RWPE1 (cell line): ENCODE measurements around the gene RASIP1.

Source experiments
- CTCF ChIA-PET: fragments of 350-600 bp; sonication (Branson Sonifier 250); formaldehyde crosslinking; extraction: SDS; loops from one replicate; lab custom pipeline; 2021; lab: Yijun Ruan, JAX
- POLR2A ChIA-PET: fragments of 400-600 bp; formaldehyde crosslinking; extraction: SDS; loops from one replicate; lab custom pipeline; 2020; ENCODE audit warnings: antibody characterized with exemption; ENCODE audit not compliant: low non-redundant PET; lab: Yijun Ruan, JAX
- DNase-seq: peaks from one replicate; pipeline ENCODE4 v3.0.0; 2012; ENCODE audit warnings: low spot score
- H3K27ac ChIP-seq: fragments of 450-650 bp; 2 replicates; pipeline ENCODE4 v1.5.1; 2017
- TF ChIP-seq, protein P1 (sequence below): fragments of 450-650 bp; conservative IDR thresholded peaks from 2 replicates; pipeline ENCODE4 v1.5.1; 2017; ENCODE audit warnings: low read depth, mild to moderate bottlenecking

The RASIP1 gene

GRCh38 chr19:48674921-48675824 lies 65.2 kb downstream of the RASIP1 start:
- ChIA-PET POLR2A (no interaction called here), CTCF (interaction anchor here (0.6 to 1.3 kb wide), 8 partner anchors 8 to 110 kb away, joined by 3 to 7 read pairs (median 4); no protein-coding TSS in a partner anchor)
- H3K27ac ChIP-seq: no peak overlapping the region
- peak; percentile 85 for DNase-seq
- TF ChIP-seq, protein P1, sequence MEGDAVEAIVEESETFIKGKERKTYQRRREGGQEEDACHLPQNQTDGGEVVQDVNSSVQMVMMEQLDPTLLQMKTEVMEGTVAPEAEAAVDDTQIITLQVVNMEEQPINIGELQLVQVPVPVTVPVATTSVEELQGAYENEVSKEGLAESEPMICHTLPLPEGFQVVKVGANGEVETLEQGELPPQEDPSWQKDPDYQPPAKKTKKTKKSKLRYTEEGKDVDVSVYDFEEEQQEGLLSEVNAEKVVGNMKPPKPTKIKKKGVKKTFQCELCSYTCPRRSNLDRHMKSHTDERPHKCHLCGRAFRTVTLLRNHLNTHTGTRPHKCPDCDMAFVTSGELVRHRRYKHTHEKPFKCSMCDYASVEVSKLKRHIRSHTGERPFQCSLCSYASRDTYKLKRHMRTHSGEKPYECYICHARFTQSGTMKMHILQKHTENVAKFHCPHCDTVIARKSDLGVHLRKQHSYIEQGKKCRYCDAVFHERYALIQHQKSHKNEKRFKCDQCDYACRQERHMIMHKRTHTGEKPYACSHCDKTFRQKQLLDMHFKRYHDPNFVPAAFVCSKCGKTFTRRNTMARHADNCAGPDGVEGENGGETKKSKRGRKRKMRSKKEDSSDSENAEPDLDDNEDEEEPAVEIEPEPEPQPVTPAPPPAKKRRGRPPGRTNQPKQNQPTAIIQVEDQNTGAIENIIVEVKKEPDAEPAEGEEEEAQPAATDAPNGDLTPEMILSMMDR: peak; percentile 91

DNA sequence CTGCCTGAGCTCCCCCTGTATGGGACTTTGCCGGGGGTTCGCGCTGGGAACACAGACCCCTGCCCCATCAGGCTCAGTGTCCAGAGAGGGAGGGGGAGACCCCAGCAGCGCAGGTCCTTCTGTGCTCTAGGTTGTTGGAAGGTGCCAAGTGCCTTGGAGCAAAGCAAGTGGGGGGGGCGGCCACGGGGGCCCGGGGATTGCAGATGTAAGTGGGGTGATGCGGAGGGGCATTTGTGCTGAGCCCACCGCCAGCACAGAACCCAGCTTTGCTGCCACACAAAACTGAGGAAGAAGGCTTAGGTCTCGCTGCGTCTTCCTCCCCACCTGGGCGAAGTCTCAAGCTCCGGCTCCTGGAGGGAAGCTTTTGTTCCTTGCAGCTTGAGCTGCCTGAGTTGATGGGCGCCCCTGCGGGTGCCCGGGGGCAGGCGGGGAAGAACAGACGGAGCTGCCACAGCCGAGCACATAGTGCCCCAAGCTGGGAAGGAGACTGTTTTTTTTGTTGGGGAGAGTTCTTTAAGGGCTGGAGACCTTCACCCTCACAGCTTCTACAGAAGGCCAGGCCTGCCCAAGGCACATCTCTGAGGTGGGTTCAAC lies 66.1 kb downstream of the RASIP1 start:
- TF ChIP-seq, protein P1: no peak
- no peak for DNase-seq
- CTCF ChIA-PET: interaction anchor here (0.5 to 1.2 kb wide), 3 partner anchors 29 to 65 kb away, joined by 3 to 5 read pairs (median 3); no protein-coding TSS in a partner anchor
- POLR2A ChIA-PET: no interaction called here
- no peak overlapping the region for H3K27ac ChIP-seq

DNA sequence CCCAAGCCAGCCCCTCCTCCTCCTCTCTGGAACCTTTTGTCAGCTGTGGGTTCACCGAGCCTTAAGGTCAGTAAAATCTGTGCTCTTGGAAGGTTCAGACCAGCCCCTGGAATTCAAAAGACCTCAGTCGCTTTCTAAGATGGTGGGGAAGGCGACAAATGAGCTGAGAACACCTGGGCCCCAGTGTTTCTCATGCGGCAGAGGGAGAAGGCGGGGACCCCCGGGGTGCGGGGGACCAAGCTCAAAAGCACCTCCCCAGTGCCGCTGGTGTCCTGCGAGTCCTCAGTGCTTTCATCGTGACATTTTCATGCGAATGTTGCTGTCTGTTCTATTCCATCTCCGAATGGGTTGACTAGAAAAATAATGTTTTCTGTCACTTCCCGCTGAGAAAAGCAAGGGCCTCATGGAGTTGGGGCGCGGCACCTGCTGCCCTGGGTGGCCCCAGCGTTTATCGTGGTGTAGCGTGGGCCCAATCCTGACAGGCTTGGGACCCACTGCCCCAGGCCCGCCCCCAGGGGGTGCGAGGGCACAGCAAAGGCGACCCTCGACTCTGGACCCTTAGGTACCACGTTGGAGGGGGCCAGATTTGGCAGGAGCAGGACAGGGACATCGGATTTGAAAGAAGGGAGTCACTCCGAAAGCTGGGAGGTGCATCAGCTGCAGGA lies 66.8 kb downstream of the RASIP1 start:
- CTCF ChIA-PET: interaction anchor here (0.5 to 1.2 kb wide), 2 partner anchors 47 to 65 kb away, joined by 3 to 5 read pairs; no protein-coding TSS in a partner anchor
- TF ChIP-seq, protein P1: no peak
- POLR2A ChIA-PET: no interaction called here
- H3K27ac ChIP-seq: no peak overlapping the region
- DNase-seq: no peak

- DNase-seq: no peak
- ChIA-PET POLR2A (no interaction called here), CTCF (no interaction called here)
- no peak within 1 kb of the TSS for H3K27ac ChIP-seq
- TF ChIP-seq, protein P1: no peak
These were observed 67.4 kb downstream of the RASIP1 start, which contains the start of gene NTN5 for GRCh38 chr19:48672994-48673393. Gene NTN5, minus strand, starts transcription at chr19:48673017. Its CDS starts 2,031 bp downstream, at chr19:48670986.

GRCh38 chr19:48671446-48671995 lies 68.9 kb downstream of the RASIP1 start:
- CTCF ChIA-PET: interaction anchor here (0.5 to 0.7 kb wide), 2 partner anchors 68 to 208 kb away, joined by 3 read pairs; no protein-coding TSS in a partner anchor
- no peak for DNase-seq
- no peak overlapping the region; the same call in 1 of the 2 replicates for H3K27ac ChIP-seq
- POLR2A ChIA-PET: no interaction called here
- TF ChIP-seq, protein P1: no peak
